ENCODE results near the gene PAX8. TPM values are rescaled to one million over a fixed set of nuclear protein-coding genes. Genes with fewer than 3 reads are reported as not detected.

The PAX8 gene
- total RNA-seq, 4 donors from 2014 or later = 2.8 to 23.9 (median 6.0) TPM

GRCh38 chr2:113263546-113263945 lies 15.2 kb downstream of the PAX8 start:
- DNase-seq = no peak
- Histone ChIP-seq H3K4me1 (no peaks in the 10 kb centered on the region), H3K36me3 (no peaks in the 10 kb centered on the region), H3K27me3 (no peaks in the 10 kb centered on the region), H3K27ac (no peak overlapping the region), H3K9me3 (no peaks in the 10 kb centered on the region), H3K4me3 (no peak overlapping the region)
- intact Hi-C loops (cut with DNase I; ENCODE audit: low total_unique reads) = no loop called here
- TF ChIP-seq POLR2A (IDR thresholded peaks at IDR 0.05) = no peak
- TF ChIP-seq CTCF (IDR thresholded peaks at IDR 0.05) = no peak

GRCh38 chr2:113260991-113261390 lies 17.7 kb downstream of the PAX8 start:
- no peak overlapping the region for H3K27ac ChIP-seq

GRCh38 chr2:113258471-113259147 lies 20.1 kb downstream of the PAX8 start:
- no peak for DNase-seq
- no peaks in the 10 kb centered on the region for H3K36me3 ChIP-seq
- H3K4me1 ChIP-seq = no peaks in the 10 kb centered on the region
- intact Hi-C loops (cut with DNase I; ENCODE audit: low total_unique reads) = no loop called here
- H3K27me3 ChIP-seq = no peaks in the 10 kb centered on the region
- no peaks in the 10 kb centered on the region for H3K9me3 ChIP-seq
- no peak for TF ChIP-seq POLR2A (IDR thresholded peaks at IDR 0.05)
- no peak for TF ChIP-seq CTCF (IDR thresholded peaks at IDR 0.05)
- H3K4me3 ChIP-seq = no peak overlapping the region
- no peak overlapping the region for H3K27ac ChIP-seq

More at GRCh38 chr2:113260991-113261390, 17.7 kb downstream of the PAX8 start:
- no peaks in the 10 kb centered on the region for H3K27me3 ChIP-seq
- DNase-seq = no peak
- H3K4me1 ChIP-seq = no peaks in the 10 kb centered on the region
- intact Hi-C loops (cut with DNase I; ENCODE audit: low total_unique reads) = no loop called here
- no peak for TF ChIP-seq POLR2A (IDR thresholded peaks at IDR 0.05)
- no peak for TF ChIP-seq CTCF (IDR thresholded peaks at IDR 0.05)
- no peaks in the 10 kb centered on the region for H3K9me3 ChIP-seq
- no peak overlapping the region for H3K4me3 ChIP-seq
- H3K36me3 ChIP-seq = no peaks in the 10 kb centered on the region

- DNase-seq = no peak
- Histone ChIP-seq H3K4me1 (no peaks in the 10 kb centered on the region), H3K27ac (no peak overlapping the region), H3K9me3 (no peaks in the 10 kb centered on the region), H3K27me3 (no peaks in the 10 kb centered on the region), H3K4me3 (no peak overlapping the region), H3K36me3 (no peaks in the 10 kb centered on the region)
- intact Hi-C loops (cut with DNase I; ENCODE audit: low total_unique reads) = no loop called here
- TF ChIP-seq POLR2A (IDR thresholded peaks at IDR 0.05) = no peak
- no peak for TF ChIP-seq CTCF (IDR thresholded peaks at IDR 0.05)
These were observed 21.0 kb downstream of the PAX8 start for GRCh38 chr2:113257516-113258264.
